C4-2B (cell line): ENCODE data around the gene KATNAL2.

ENCODE experiments used
- ZFX ChIP-seq: fragments of 450-650 bp; IDR thresholded peaks from 2 replicates; pipeline ENCODE4 v1.6.1; 2017
- TF ChIP-seq, protein P1 (sequence below): fragments of 450-650 bp; conservative IDR thresholded peaks from 2 replicates; pipeline ENCODE4 v1.5.1; 2017; ENCODE audit warnings: mild to moderate bottlenecking

GRCh38 chr18:47115205-47115604, 197.8 kb downstream of the KATNAL2 start:
- TF ChIP-seq, protein P1, sequence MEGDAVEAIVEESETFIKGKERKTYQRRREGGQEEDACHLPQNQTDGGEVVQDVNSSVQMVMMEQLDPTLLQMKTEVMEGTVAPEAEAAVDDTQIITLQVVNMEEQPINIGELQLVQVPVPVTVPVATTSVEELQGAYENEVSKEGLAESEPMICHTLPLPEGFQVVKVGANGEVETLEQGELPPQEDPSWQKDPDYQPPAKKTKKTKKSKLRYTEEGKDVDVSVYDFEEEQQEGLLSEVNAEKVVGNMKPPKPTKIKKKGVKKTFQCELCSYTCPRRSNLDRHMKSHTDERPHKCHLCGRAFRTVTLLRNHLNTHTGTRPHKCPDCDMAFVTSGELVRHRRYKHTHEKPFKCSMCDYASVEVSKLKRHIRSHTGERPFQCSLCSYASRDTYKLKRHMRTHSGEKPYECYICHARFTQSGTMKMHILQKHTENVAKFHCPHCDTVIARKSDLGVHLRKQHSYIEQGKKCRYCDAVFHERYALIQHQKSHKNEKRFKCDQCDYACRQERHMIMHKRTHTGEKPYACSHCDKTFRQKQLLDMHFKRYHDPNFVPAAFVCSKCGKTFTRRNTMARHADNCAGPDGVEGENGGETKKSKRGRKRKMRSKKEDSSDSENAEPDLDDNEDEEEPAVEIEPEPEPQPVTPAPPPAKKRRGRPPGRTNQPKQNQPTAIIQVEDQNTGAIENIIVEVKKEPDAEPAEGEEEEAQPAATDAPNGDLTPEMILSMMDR, result no peak
- no peak for TF ChIP-seq ZFX
